Iris pigment epithelial cell (primary cell): Measurements from ENCODE around the gene ICAM1.

ENCODE experiments used
- DNase-seq: peaks from one replicate; pipeline ENCODE4 v3.0.0-alpha.2; 2011; ENCODE audit warnings: low read depth

ICAM1 gene

GRCh38 chr19:10293637-10294367 lies 22.9 kb downstream of the ICAM1 start:
- no peak for DNase-seq

GRCh38 chr19:10294368-10294697 lies 23.4 kb downstream of the ICAM1 start:
- DNase-seq = no peak

DNA sequence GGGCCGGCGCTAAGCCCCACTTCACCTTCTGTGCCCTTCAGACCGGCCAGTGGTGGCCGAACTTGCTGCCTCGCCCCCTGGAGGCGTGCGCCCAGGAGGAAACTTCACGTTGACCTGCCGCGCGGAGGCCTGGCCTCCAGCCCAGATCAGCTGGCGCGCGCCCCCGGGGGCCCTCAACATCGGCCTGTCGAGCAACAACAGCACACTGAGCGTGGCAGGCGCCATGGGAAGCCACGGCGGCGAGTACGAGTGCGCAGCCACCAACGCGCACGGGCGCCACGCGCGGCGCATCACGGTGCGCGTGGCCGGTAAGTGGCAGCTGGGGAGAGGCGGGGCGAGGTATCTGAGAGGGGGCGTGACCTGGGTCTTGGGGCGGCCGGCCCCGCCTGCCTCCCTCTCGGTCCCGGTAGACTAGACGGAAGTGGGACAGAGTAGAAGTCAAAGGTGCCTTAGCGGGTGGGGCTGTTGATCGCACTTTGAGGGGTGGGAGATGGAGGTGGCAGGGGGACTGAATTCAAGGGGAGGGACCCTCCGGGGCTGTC lies 24.5 kb downstream of the ICAM1 start:
- DNase-seq = no peak

DNA sequence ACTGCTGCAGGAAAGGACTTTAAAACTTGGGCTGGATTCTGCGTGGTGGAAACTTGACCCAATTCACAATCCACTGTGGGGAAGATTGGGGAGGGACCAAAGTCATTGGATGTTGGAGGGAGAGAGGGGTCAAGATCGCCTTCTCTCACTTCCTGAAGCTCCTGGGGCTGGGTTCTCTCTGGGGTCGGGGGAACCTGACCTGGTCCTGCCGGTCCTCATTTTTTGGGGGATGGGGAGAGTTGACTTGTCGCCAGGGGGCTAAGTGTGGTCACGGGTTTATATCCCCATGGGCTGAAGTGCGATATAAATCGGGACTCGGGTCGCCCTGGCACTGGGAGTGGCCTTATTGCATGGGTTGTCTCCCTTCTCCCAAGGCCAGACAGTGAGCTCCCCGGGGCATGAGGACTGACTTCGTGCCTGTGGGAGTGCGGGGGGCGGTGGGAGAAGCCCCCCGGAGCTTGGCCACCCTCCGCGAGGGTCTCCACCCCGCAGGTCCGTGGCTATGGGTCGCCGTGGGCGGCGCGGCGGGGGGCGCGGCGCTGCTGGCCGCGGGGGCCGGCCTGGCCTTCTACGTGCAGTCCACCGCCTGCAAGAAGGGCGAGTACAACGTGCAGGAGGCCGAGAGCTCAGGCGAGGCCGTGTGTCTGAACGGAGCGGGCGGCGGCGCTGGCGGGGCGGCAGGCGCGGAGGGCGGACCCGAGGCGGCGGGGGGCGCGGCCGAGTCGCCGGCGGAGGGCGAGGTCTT lies 25.1 kb downstream of the ICAM1 start:
- DNase-seq = no peak

GRCh38 chr19:10299545-10300458 lies 28.9 kb downstream of the ICAM1 start:
- no peak for DNase-seq

GRCh38 chr19:10305139-10305806 lies 34.4 kb downstream of the ICAM1 start:
- DNase-seq = peak; percentile 54

DNA sequence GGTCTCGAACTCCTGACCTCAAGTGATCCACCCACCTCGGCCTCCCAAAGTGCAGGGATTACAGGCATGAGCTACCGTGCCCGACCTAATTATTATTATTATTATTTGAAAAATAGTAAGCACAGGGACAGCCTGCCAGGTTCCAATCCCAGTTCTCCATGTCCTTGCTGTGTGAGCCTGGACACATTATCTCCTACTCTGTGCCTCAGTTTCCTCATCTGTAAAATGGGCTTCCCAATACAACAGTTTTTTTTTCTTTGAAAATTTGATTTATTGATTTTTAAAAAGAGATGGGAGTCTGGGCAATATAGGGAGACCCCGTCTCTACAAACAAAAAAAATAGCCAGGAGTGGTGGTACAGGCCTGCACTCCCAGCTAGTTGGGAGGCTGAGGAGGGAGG lies 35.4 kb downstream of the ICAM1 start:
- no peak for DNase-seq

- DNase-seq = no peak
Observed at GRCh38 chr19:10309423-10309822, 38.5 kb downstream of the ICAM1 start, which contains the start of gene ZGLP1. ZGLP1 (minus strand) TSS chr19:10309815.

- DNase-seq = peak; percentile 70
Observed at GRCh38 chr19:10315335-10316214, 44.7 kb downstream of the ICAM1 start, which contains the start of gene FDX2. FDX2 (minus strand) TSS chr19:10316015; CDS start chr19:10315996, 19 bp downstream.

- DNase-seq = no peak
Observed at GRCh38 chr19:10316229-10317044, 45.5 kb downstream of the ICAM1 start.

DNA sequence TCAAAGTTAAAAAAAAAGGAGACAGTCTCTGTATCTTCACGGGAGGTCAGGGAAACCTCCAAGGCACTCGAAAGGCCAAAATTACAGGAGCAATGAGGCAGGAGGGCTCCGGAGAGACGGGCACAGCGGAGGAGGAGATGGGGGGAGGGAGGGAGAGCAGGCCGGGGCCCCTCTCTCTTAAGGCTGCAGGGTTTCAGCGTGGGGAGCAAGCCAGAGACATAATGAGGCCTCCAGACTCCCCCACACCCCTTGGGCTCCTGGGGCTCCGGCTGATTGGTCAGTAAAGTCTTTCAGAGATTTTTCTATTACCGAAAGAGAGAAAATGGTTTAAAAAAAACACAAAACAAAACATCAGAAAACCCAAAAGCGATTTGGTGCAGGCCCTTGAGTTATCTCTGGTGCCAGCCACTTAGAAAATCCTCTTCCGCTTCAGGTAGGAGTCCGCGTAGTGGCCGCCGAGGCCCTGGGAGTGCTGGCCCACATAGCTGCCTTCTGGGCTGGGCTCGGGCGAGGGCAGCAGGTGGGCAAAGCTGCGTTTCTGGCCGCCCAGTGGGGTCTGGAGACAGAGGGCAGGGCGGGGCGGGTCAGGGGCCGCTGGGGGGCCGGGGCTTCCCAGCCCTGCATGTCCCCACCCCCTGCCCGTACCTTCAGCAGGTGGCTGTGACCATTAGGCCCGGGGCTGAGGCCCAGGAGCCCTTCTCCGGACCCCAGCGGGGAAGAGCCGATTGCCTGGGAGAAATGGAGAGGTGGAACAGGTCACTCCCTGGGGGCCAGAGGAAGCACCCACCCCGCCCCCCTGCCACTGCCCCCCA lies 46.3 kb downstream of the ICAM1 start:
- no peak for DNase-seq

DNA sequence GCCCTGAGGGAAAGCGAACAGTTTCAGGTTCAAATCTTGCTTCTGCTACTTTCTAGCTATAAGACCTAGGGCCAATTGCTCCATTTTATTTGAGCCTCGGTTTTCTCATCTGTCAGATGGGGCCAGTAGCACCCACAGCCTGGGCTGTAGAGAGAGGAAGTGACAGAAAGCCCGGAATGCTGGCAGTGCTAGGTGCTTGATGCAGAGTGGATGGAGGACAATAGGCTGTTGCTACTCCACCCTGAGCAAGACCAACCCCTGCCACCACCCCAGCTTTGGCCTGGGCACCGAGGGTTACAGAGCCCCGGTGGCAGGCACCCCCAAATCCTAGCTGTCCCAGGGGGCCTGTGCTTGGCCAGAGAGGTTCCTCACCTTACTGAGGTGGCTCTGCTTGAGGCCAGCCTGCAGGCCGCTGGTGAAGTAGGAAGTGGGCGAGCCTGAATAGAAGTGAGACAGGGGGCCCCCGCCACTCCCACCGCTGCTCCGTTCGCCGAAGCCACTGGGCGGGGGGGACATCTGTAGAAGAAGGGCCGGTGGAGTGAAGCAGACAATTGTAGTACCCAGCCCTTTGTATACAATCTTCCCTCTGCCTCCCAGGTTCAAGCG lies 47.0 kb downstream of the ICAM1 start:
- DNase-seq = no peak

DNA sequence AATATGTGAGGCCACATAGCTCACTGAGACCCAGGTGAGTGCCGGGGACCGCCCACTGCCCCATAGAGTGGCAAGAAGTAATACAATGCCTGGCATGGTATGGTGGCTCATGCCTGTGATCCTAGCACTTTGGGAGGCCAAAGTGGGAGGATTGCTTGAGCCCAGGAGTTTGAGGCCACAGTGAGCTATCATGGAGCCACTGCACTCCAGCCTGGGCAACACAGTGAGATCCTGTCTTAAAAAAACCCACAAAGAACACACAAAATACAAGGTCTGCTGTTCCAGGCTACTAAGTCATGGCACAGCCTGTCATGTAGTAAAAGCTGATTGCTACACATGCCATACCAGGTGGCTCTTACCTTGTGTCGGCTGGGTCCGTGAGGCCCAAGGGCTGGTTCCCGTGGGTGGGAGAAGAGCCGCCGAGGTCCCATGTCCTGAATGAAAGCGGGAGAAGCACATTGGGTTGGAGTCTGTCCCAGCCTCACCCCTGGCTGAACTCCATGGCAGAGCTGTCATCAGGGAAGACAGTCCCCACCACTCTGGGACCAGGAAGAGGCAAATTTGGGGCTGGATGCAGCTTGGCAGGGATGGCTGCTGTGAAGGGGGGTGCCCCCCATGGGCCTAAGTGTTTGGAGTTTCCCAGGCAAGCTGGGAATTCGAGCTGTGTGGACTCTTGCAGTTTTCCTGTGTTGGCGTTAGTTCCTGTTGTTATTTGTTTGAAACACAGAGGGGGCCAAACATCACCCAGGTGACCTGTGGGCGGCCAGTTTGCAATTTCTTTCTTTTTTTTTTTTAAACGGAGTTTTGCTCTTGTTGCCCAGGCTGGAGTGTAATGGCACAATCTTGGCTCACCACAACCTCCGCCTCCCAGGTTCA lies 48.1 kb downstream of the ICAM1 start:
- no peak for DNase-seq

DNA sequence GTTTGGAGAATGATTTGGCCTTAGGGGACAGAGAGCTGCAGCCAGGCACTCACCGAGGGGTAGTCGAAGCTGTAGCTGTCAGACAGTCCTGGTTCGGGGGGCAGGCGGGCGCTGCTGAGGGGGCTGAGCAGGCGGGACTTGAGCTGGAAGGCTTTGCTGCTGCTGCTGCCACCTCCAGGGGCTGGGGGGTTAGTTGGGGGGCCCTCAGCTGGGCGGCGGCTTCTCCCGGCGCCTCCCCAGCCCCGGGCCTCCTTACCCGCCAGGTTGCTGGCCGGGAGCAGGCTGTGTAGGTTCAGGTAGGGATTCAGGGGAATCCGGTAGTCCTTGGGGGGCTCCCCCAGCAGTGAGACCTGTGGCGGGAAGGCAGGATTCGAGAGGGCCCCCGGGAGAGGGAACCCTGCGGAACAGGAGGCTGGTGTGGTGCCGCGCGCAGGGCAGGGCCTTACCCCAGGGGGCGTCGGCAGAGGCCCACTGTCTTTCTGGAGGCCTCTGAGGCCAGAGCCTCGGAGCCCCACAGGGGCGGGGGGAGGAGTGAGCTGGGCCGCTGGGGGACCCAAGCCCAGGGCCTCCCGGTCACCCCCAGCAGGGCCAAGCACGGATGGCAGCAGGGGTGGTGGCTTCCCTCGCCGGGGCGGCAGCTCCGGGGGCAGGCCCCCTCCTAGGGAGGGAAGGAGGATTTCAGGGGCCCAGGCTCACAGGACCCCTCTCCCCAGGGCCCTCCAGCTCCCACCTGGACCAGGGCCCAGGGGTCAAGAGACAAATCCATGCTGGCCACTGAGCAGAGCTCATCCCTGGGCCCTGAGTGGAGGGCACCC lies 49.9 kb downstream of the ICAM1 start:
- DNase-seq = no peak

- no peak for DNase-seq
Observed at GRCh38 chr19:10321417-10321797, 50.5 kb downstream of the ICAM1 start.
